Measurements from ENCODE around the gene ISCA1. TPM values are rescaled to one million over a fixed set of nuclear protein-coding genes. Genes with fewer than 3 reads are reported as not detected.

ISCA1 gene
- polyA plus RNA-seq, 1 experiment, result 31.4 TPM

DNA sequence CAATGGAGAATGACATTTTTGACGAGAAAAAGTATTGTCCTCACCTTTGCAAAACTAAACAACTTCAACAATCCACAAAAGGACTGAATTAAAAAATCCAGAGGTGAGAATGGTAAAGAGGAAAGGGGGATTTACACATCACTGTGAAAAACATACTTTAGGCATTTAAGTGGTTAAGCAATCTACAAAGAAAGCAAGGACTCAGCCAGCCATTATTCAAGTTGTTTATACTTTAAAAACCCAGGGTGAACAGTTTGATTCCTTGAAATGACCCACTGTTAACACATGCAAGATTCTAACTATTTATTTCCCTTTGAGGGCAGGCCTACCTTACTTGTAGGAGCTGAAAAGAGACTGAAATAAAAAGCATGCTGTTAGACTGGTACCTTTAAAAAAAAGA lies 42.6 kb upstream of the ISCA1 start:
- H3K9me3 ChIP-seq (ENCODE audit: control insufficient read depth, insufficient read depth, low read length), result no peaks in the 10 kb centered on the region
- H3K4me3 ChIP-seq (ENCODE audit: low read depth, low read length), result no peak overlapping the region
- no peaks in the 10 kb centered on the region for H3K27me3 ChIP-seq (ENCODE audit: control insufficient read depth, insufficient read depth, low read length)
- CTCF ChIA-PET, result interaction anchor here (0.6 to 1.9 kb wide), 2 partner anchors 13 to 38 kb away, joined by 3 to 5 read pairs; no protein-coding TSS in a partner anchor
- POLR2A ChIA-PET, result no interaction called here
- no peak overlapping the region for H3K27ac ChIP-seq (ENCODE audit: low read depth, low read length)
- DNase-seq (ENCODE audit: low read depth, low spot score), result no peak
- TF ChIP-seq, protein P1, sequence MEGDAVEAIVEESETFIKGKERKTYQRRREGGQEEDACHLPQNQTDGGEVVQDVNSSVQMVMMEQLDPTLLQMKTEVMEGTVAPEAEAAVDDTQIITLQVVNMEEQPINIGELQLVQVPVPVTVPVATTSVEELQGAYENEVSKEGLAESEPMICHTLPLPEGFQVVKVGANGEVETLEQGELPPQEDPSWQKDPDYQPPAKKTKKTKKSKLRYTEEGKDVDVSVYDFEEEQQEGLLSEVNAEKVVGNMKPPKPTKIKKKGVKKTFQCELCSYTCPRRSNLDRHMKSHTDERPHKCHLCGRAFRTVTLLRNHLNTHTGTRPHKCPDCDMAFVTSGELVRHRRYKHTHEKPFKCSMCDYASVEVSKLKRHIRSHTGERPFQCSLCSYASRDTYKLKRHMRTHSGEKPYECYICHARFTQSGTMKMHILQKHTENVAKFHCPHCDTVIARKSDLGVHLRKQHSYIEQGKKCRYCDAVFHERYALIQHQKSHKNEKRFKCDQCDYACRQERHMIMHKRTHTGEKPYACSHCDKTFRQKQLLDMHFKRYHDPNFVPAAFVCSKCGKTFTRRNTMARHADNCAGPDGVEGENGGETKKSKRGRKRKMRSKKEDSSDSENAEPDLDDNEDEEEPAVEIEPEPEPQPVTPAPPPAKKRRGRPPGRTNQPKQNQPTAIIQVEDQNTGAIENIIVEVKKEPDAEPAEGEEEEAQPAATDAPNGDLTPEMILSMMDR (IDR thresholded peaks at IDR 0.05; ENCODE audit: low read depth, low read length), result no peak

DNA sequence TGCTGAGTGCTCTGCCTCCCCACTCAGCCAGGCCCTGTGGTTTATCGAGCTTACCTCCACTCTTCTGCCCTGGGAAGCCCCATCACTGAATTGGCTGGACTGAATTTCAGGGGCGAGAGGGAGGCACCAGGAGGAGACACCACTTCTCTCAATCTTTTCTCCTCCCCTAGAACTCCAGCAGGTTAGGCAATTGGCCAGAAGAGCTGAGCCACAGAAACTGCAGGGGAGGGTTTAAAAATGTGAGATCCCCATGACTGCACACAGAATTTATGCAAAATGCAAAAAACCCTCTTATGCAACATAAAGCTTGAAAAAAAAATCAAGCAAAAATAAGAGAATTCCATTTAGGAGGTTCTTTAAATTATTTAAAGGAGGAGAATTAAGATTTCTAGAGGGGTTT lies 42.0 kb upstream of the ISCA1 start:
- CTCF ChIA-PET, result interaction anchor here (1.9 kb wide), 1 partner anchor 38 kb away, joined by 5 read pairs; no protein-coding TSS in a partner anchor
- DNase-seq (ENCODE audit: low read depth, low spot score), result peak; percentile 10
- no peak overlapping the region for H3K4me3 ChIP-seq (ENCODE audit: low read depth, low read length)
- no peak overlapping the region for H3K27ac ChIP-seq (ENCODE audit: low read depth, low read length)
- no peaks in the 10 kb centered on the region for H3K27me3 ChIP-seq (ENCODE audit: control insufficient read depth, insufficient read depth, low read length)
- no peaks in the 10 kb centered on the region for H3K9me3 ChIP-seq (ENCODE audit: control insufficient read depth, insufficient read depth, low read length)
- POLR2A ChIA-PET, result interaction anchor here (0.5 kb wide), 1 partner anchor 31 kb away, joined by 4 read pairs; no protein-coding TSS in a partner anchor
- TF ChIP-seq, protein P1 (IDR thresholded peaks at IDR 0.05; ENCODE audit: low read depth, low read length), result no peak

DNA sequence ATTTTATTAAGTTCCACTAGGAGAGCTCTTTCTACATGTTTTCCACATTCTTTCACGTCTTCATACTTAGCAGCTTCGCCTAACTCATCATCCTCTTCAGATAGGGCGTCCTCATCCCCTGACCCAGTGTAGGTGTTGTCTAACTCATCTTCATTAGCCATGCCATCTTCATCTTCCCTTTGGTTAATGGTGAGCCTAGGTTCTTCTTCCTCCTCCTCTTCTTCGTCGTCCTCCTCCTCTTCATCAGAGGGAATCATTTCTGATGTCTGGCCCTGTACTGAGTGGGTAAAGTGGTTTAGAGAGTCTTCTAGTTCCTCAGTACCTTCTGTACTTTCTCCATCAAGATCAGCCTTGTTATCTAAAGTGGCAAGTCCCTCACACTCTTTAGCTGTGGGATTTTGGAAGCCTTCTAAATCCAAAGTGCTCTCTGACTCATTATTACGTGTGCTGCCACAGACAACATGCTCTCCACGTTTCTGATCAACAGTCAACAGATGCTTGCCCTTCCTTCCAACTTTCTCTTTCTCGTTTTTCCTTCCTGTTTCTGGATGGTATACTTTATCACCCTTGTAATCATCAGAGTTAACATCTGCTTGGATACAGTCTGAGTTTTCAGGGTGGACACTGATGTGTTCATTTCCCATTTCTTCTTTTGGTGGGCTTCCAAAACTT lies 40.8 kb upstream of the ISCA1 start:
- ChIA-PET POLR2A (no interaction called here), CTCF (interaction anchor here (0.6 to 1.9 kb wide), 3 partner anchors 36 to 1000 kb away, joined by 3 to 8 read pairs (median 5); no protein-coding TSS in a partner anchor)
- TF ChIP-seq, protein P1 (IDR thresholded peaks at IDR 0.05; ENCODE audit: low read depth, low read length), result no peak
- peak; percentile 16 for DNase-seq (ENCODE audit: low read depth, low spot score)
- Histone ChIP-seq H3K9me3 (ENCODE audit: control insufficient read depth, insufficient read depth, low read length) (no peaks in the 10 kb centered on the region), H3K4me3 (ENCODE audit: low read depth, low read length) (no peak overlapping the region), H3K27ac (ENCODE audit: low read depth, low read length) (peak overlapping the region; percentile 58), H3K27me3 (ENCODE audit: control insufficient read depth, insufficient read depth, low read length) (no peaks in the 10 kb centered on the region)

DNA sequence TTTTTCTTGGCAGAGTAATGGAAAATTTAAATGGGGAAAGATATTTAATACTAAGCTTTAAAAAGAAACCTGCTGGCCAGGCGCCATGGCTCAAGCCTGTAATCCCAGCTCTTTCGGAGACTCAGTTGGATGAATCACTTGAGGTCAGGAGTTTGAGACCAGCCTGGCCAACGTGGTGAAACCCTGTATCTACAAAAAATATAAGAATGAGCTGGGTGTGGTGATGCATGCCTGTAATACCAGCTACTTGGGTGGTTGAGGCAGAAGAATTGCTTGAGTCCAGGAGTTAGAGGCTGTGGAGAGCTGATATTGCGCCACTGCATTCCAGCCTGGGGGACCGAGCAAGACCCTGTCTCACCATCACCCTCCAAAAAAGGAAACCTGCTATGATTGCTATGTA lies 39.0 kb upstream of the ISCA1 start:
- no peaks in the 10 kb centered on the region for H3K27me3 ChIP-seq (ENCODE audit: control insufficient read depth, insufficient read depth, low read length)
- H3K4me3 ChIP-seq (ENCODE audit: low read depth, low read length), result no peak overlapping the region
- peak overlapping the region; percentile 47 for H3K27ac ChIP-seq (ENCODE audit: low read depth, low read length)
- ChIA-PET CTCF (interaction anchor here (1.6 kb wide), 1 partner anchor 93 kb away, joined by 8 read pairs; no protein-coding TSS in a partner anchor), POLR2A (interaction anchor here (0.7 to 1.2 kb wide), 2 partner anchors 84 to 502 kb away, joined by 4 to 7 read pairs; no protein-coding TSS in a partner anchor)
- peak; percentile 49 for DNase-seq (ENCODE audit: low read depth, low spot score)
- H3K9me3 ChIP-seq (ENCODE audit: control insufficient read depth, insufficient read depth, low read length), result no peaks in the 10 kb centered on the region
- TF ChIP-seq, protein P1 (IDR thresholded peaks at IDR 0.05; ENCODE audit: low read depth, low read length), result no peak

DNA sequence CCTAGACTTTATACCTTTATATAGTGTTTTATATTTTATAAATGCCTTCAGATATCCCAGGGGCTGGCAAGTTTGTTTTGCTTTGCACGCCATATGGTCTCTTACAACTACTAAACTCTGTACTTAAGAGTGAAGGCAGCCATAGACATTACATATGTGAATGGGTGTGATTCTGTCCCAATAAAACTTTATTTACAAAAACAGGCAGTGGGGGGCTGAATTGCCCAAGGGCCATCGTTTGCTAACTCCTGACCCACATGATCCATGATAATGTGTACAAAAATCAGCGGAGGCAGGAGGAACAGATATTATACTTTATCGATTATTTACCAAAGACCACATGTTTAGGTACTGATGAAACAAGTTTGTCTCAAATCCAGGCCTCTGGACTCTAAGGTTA lies 35.8 kb upstream of the ISCA1 start:
- Histone ChIP-seq H3K27me3 (ENCODE audit: control insufficient read depth, insufficient read depth, low read length) (no peaks in the 10 kb centered on the region), H3K27ac (ENCODE audit: low read depth, low read length) (no peak overlapping the region), H3K9me3 (ENCODE audit: control insufficient read depth, insufficient read depth, low read length) (no peaks in the 10 kb centered on the region), H3K4me3 (ENCODE audit: low read depth, low read length) (no peak overlapping the region)
- no peak for DNase-seq (ENCODE audit: low read depth, low spot score)
- POLR2A ChIA-PET, result no interaction called here
- CTCF ChIA-PET, result no interaction called here
- TF ChIP-seq, protein P1 (IDR thresholded peaks at IDR 0.05; ENCODE audit: low read depth, low read length), result no peak
